ENCODE data around the gene MYEOV. TPM values are rescaled to one million over a fixed set of nuclear protein-coding genes. Genes with fewer than 3 reads are reported as not detected.

MYEOV gene
- total RNA-seq (ENCODE audit: unreplicated experiment) = not detected
- long read RNA-seq = 0 reads

DNA sequence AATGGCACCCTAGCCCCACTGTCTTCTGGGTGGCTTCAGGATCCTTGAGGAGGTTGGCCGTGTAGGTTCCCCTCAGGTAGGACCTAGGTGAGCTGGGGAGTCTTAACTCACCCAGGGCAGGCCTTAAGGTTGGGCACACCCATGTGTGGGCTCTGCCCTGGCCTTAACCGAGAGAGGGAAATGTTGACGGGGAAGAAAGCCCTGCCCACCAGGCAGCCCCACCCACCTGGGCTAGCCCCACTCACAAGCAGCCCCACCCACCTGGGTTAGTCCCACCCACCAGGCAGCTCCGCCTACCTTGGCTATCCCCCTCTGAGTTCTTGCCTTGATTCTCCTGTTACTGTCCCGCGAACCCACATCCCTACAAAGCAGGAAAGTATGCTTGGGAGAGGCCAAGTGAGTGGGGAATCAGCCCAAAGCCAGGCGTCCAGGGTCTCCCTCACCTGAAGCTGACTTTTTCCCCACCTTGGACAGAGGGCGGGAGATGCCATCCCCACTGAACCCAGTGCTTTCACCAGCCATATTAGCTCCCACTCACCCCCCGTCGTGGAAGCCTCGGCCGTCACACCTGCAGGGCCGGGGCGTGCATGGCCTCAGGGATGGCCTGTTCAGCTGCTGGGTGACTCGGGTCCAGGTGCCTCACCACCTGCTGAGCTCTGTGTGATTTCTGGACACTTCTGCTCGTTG lies at the start of gene MYEOV:
MYEOV (plus strand) TSS at position 337 of the 687 bp plus-strand sequence. CDS start 1,200 bp downstream, outside the sequence.
- no peak within 1 kb of the TSS for H3K4me3 Mint-ChIP-seq (ENCODE audit: unreplicated experiment)
- peaks cover 6% of the 10 kb centered on the region for H3K4me1 Mint-ChIP-seq (ENCODE audit: unreplicated experiment)
- TF ChIP-seq CTCF (IDR thresholded peaks at IDR 0.05; ENCODE audit: unreplicated experiment) = no peak
- DNase-seq (ENCODE audit: low spot score) = no peak
- H3K27ac Mint-ChIP-seq (ENCODE audit: unreplicated experiment) = no peak within 1 kb of the TSS
- peaks cover 4% of the 10 kb centered on the region for H3K27me3 Mint-ChIP-seq (ENCODE audit: unreplicated experiment)
- no peaks in the 10 kb centered on the region for H3K36me3 Mint-ChIP-seq (ENCODE audit: low read depth, unreplicated experiment)
- H3K9me3 Mint-ChIP-seq (ENCODE audit: unreplicated experiment) = no peaks in the 10 kb centered on the region

DNA sequence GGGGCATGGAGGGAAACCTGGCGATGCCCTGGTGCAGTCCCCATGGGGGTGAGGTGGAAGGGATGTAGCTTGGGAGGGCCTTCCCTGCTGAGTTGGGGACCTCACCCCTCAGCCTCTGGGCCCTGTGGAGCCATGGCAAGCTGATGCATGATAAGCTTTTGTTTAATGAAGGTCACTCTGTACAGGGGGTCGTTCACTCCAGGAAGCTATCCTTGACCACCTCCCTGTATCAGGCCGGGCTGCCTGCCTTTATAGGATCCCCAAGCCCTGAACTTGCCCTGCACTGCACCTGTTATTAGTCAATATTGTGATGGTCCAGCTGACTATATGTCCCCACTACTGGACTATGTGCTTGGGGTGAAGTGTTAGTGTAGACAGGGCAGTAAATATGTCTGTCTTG lies 49.7 kb upstream of the MYEOV start:
- Mint-ChIP-seq H3K4me1 (ENCODE audit: unreplicated experiment) (peaks cover 20% of the 10 kb centered on the region), H3K27ac (ENCODE audit: unreplicated experiment) (no peak overlapping the region), H3K4me3 (ENCODE audit: unreplicated experiment) (no peak overlapping the region), H3K36me3 (ENCODE audit: low read depth, unreplicated experiment) (peaks cover 3% of the 10 kb centered on the region), H3K27me3 (ENCODE audit: unreplicated experiment) (peaks cover 9% of the 10 kb centered on the region), H3K9me3 (ENCODE audit: unreplicated experiment) (no peaks in the 10 kb centered on the region)
- TF ChIP-seq CTCF (IDR thresholded peaks at IDR 0.05; ENCODE audit: unreplicated experiment) = no peak
- DNase-seq (ENCODE audit: low spot score) = no peak

GRCh38 chr11:69245041-69245440 lies 48.9 kb upstream of the MYEOV start:
- no peak for TF ChIP-seq CTCF (IDR thresholded peaks at IDR 0.05; ENCODE audit: unreplicated experiment)
- Mint-ChIP-seq H3K4me1 (ENCODE audit: unreplicated experiment) (peaks cover 20% of the 10 kb centered on the region), H3K27ac (ENCODE audit: unreplicated experiment) (no peak overlapping the region), H3K9me3 (ENCODE audit: unreplicated experiment) (no peaks in the 10 kb centered on the region), H3K4me3 (ENCODE audit: unreplicated experiment) (no peak overlapping the region), H3K36me3 (ENCODE audit: low read depth, unreplicated experiment) (peaks cover 3% of the 10 kb centered on the region), H3K27me3 (ENCODE audit: unreplicated experiment) (peaks cover 7% of the 10 kb centered on the region)
- DNase-seq (ENCODE audit: low spot score) = no peak

DNA sequence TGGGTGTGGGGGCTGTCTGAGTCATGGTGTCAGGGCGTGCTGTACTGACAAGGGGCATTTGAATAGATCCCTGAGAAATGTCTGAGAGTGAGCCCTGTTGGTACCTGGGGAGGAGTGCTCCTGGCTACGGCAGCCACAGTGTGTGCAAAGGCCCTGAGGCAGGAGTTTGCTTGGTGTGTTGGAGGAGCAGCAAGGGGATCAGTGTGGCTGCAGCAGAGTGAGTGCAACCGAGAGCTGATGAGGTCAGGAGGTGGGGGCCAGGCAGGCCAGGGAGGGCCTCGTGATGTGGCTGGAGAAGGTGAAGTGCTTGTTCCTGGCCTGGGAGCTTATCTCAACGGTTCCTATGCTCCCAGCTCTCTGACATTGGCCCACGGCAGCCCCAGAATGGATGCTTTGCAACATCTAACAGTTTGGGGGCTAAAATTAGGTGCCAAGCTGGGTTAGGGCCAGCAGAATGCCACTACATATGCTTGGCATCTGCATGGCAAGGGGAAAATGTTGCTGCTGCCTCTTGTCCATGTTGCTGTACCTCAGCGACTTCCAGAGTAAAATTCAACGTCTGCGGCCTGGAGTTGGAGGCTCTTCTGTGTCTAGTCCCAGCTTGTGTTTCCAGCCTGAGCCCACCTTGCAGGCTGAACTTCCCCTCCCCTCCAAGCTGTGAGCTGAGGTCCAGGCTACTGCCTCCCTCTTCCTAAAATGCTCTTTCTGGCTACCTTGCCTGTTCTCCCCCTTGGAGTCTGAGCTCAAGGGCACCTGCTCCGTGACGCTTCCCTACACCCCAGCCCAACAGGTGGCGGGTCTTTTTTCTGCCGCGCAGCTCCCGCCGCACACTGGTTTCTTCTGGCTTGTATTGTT lies 48.2 kb upstream of the MYEOV start:
- no peak for DNase-seq (ENCODE audit: low spot score)
- H3K27me3 Mint-ChIP-seq (ENCODE audit: unreplicated experiment) = peaks cover 5% of the 10 kb centered on the region
- no peaks in the 10 kb centered on the region for H3K9me3 Mint-ChIP-seq (ENCODE audit: unreplicated experiment)
- no peak overlapping the region for H3K27ac Mint-ChIP-seq (ENCODE audit: unreplicated experiment)
- H3K4me1 Mint-ChIP-seq (ENCODE audit: unreplicated experiment) = peaks cover 19% of the 10 kb centered on the region
- TF ChIP-seq CTCF (IDR thresholded peaks at IDR 0.05; ENCODE audit: unreplicated experiment) = no peak
- no peak overlapping the region for H3K4me3 Mint-ChIP-seq (ENCODE audit: unreplicated experiment)
- H3K36me3 Mint-ChIP-seq (ENCODE audit: low read depth, unreplicated experiment) = peaks cover 1% of the 10 kb centered on the region

Measured in endothelial cell (in vitro differentiated cells).